Neural crest cell (in vitro differentiated cells): ENCODE measurements around the gene HYAL3. TPM values are rescaled to one million over a fixed set of nuclear protein-coding genes. Genes with fewer than 3 reads are reported as not detected.
A peak's percentile ranks its signal among the peaks of the same experiment; 100 is the strongest.

Experiments used
- DNase-seq: peaks from one replicate; pipeline ENCODE4 v3.0.0; 2021; ENCODE audit warnings: low read depth, mixed read lengths, low spot score
- H3K27ac Mint-ChIP-seq: one replicate; pipeline ENCODE4 v1.8.0; 2021; ENCODE audit warnings: mild to moderate bottlenecking, mixed read lengths; ENCODE audit not compliant: unreplicated experiment
- H3K27me3 Mint-ChIP-seq: 2 replicates; pipeline ENCODE4 v1.8.0; 2021; ENCODE audit warnings: low read depth, mild to moderate bottlenecking, mixed read lengths
- H3K36me3 Mint-ChIP-seq: 2 replicates; pipeline ENCODE4 v1.8.0; 2021; ENCODE audit warnings: low read depth, mild to moderate bottlenecking, mixed read lengths
- H3K4me1 Mint-ChIP-seq: 2 replicates; pipeline ENCODE4 v1.8.0; 2021; ENCODE audit warnings: mixed read lengths
- H3K4me3 Mint-ChIP-seq: one replicate; pipeline ENCODE4 v1.8.0; 2021; ENCODE audit warnings: mild to moderate bottlenecking, mixed read lengths
- H3K9me3 Mint-ChIP-seq: 2 replicates; pipeline ENCODE4 v1.8.0; 2021; ENCODE audit warnings: mixed read lengths
- CTCF ChIP-seq: fragments of 200-600 bp; sonication (generic); conservative IDR thresholded peaks from 2 replicates; pipeline ENCODE4 v1.5.0; 2021; ENCODE audit warnings: antibody characterized with exemption, mild to moderate bottlenecking
- total RNA-seq: library from RNA; stranded (reverse); gene quantifications from 2 replicates; pipeline ENCODE4 v1.2.1, GENCODE V29; 2021

Gene HYAL3
- total RNA-seq, 1 donor from 2014 or later: 4.4 TPM

GRCh38 chr3:50326182-50326541, 27.0 kb upstream of the HYAL3 start:
- H3K4me1 Mint-ChIP-seq: peaks cover 37% of the 10 kb centered on the region
- TF ChIP-seq CTCF: no peak
- no peak for DNase-seq
- no peak overlapping the region for H3K27ac Mint-ChIP-seq
- H3K36me3 Mint-ChIP-seq: peaks cover 5% of the 10 kb centered on the region
- no peaks in the 10 kb centered on the region for H3K27me3 Mint-ChIP-seq
- H3K4me3 Mint-ChIP-seq: peak overlapping the region; percentile 94
- no peaks in the 10 kb centered on the region for H3K9me3 Mint-ChIP-seq

GRCh38 chr3:50325497-50326181, 26.4 kb upstream of the HYAL3 start:
- Mint-ChIP-seq H3K27ac (no peak overlapping the region), H3K9me3 (no peaks in the 10 kb centered on the region), H3K4me1 (peaks cover 38% of the 10 kb centered on the region), H3K4me3 (peak overlapping the region; percentile 94), H3K36me3 (peaks cover 5% of the 10 kb centered on the region), H3K27me3 (no peaks in the 10 kb centered on the region)
- DNase-seq: no peak
- TF ChIP-seq CTCF: no peak

DNA sequence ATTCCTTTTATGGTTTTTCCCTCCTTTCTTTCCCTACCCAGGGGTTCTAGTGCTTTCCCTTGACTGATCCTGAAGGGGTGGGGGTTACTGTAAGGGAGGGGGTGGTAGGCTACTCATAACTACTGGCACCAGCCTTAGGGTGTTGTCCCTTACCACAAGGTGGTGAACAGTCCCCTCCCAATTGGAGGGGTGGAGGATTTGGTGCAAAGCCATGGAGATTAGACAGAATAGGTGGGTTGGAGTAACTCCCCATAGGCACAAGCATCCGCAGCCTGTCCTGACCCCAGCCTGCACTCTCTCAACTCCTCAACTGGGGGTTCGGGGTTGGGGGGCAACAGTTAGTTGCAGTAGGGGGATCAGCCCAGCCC, 25.9 kb upstream of the HYAL3 start:
- no peak for TF ChIP-seq CTCF
- Mint-ChIP-seq H3K36me3 (peaks cover 5% of the 10 kb centered on the region), H3K9me3 (no peaks in the 10 kb centered on the region), H3K27me3 (no peaks in the 10 kb centered on the region), H3K4me3 (peak overlapping the region; percentile 94), H3K27ac (no peak overlapping the region), H3K4me1 (peaks cover 44% of the 10 kb centered on the region)
- no peak for DNase-seq

- peak overlapping the region; percentile 94 for H3K4me3 Mint-ChIP-seq
- peak; percentile 81 for TF ChIP-seq CTCF
- H3K27me3 Mint-ChIP-seq: no peaks in the 10 kb centered on the region
- no peak overlapping the region for H3K27ac Mint-ChIP-seq
- H3K36me3 Mint-ChIP-seq: peaks cover 9% of the 10 kb centered on the region
- H3K9me3 Mint-ChIP-seq: no peaks in the 10 kb centered on the region
- peaks cover 49% of the 10 kb centered on the region for H3K4me1 Mint-ChIP-seq
- DNase-seq: peak; percentile 79
These were observed 25.3 kb upstream of the HYAL3 start for GRCh38 chr3:50324351-50325112.

- DNase-seq: no peak
- Mint-ChIP-seq H3K27me3 (no peaks in the 10 kb centered on the region), H3K27ac (no peak overlapping the region), H3K36me3 (peaks cover 11% of the 10 kb centered on the region), H3K9me3 (no peaks in the 10 kb centered on the region), H3K4me3 (peak overlapping the region; percentile 94), H3K4me1 (peaks cover 58% of the 10 kb centered on the region)
- TF ChIP-seq CTCF: no peak
These were observed 24.5 kb upstream of the HYAL3 start for GRCh38 chr3:50323614-50324199.
